ENCODE measurements around the gene SPDYE18. TPM values are rescaled to one million over a fixed set of nuclear protein-coding genes. Genes with fewer than 3 reads are reported as not detected.
"Not testable (repeated sequence)": the region's sequence is repeated elsewhere in the genome, so short reads cannot be mapped to it uniquely, and the experiment has no call there.

Gene SPDYE18
- total and polyA plus RNA-seq, 2 donors = 0.63 to 1.3 TPM

GRCh38 chr7:77071108-77071507, 8.8 kb upstream of the SPDYE18 start:
- not testable (repeated sequence) for H3K4me1 ChIP-seq (ENCODE audit: insufficient read depth); H3K4me3 ChIP-seq (ENCODE audit: low read depth, low read length); DNase-seq (ENCODE audit: extremely low spot score); H3K27ac ChIP-seq (ENCODE audit: low read depth); H3K36me3 ChIP-seq (ENCODE audit: insufficient read depth)
- 89% methylated on average over 6 of the region's 6 CpGs for WGBS

- not testable (repeated sequence) for H3K27ac ChIP-seq (ENCODE audit: low read depth); H3K4me1 ChIP-seq (ENCODE audit: insufficient read depth); H3K4me3 ChIP-seq (ENCODE audit: low read depth, low read length); DNase-seq (ENCODE audit: extremely low spot score); H3K36me3 ChIP-seq (ENCODE audit: insufficient read depth)
- 90% methylated on average over 7 of the region's 7 CpGs for WGBS
Measured at GRCh38 chr7:77065869-77066268, 3.5 kb upstream of the SPDYE18 start.

GRCh38 chr7:77063732-77064131, 1.4 kb upstream of the SPDYE18 start:
- not testable (repeated sequence) for H3K36me3 ChIP-seq (ENCODE audit: insufficient read depth); DNase-seq (ENCODE audit: extremely low spot score); H3K4me1 ChIP-seq (ENCODE audit: insufficient read depth); H3K4me3 ChIP-seq (ENCODE audit: low read depth, low read length); H3K27ac ChIP-seq (ENCODE audit: low read depth)
- 98% methylated on average over 3 of the region's 4 CpGs for WGBS

- not testable (repeated sequence) for H3K4me1 ChIP-seq (ENCODE audit: insufficient read depth); H3K27ac ChIP-seq (ENCODE audit: low read depth); DNase-seq (ENCODE audit: extremely low spot score); H3K4me3 ChIP-seq (ENCODE audit: low read depth, low read length); H3K36me3 ChIP-seq (ENCODE audit: insufficient read depth)
- 90% methylated on average over 7 of the region's 8 CpGs for WGBS
Measured at GRCh38 chr7:77032261-77032660, 30.1 kb downstream of the SPDYE18 start, which contains the start of gene SPDYE17. TSS of gene SPDYE17 (minus strand) at chr7:77032361. CDS start at chr7:77030570, 1,791 bp downstream.

GRCh38 chr7:77026349-77026748, 36.0 kb downstream of the SPDYE18 start:
- not testable (repeated sequence) for DNase-seq (ENCODE audit: extremely low spot score); H3K36me3 ChIP-seq (ENCODE audit: insufficient read depth); H3K27ac ChIP-seq (ENCODE audit: low read depth); H3K4me1 ChIP-seq (ENCODE audit: insufficient read depth); H3K4me3 ChIP-seq (ENCODE audit: low read depth, low read length)
- WGBS = 93% methylated on average over 7 of the region's 10 CpGs

GRCh38 chr7:77010074-77010680, 52.2 kb downstream of the SPDYE18 start:
- not testable (repeated sequence) for H3K4me3 ChIP-seq (ENCODE audit: low read depth, low read length); H3K27ac ChIP-seq (ENCODE audit: low read depth); H3K36me3 ChIP-seq (ENCODE audit: insufficient read depth); DNase-seq (ENCODE audit: extremely low spot score); H3K4me1 ChIP-seq (ENCODE audit: insufficient read depth)
- 80% methylated on average over 9 of the region's 16 CpGs for WGBS

- H3K4me1 ChIP-seq (ENCODE audit: insufficient read depth); H3K27ac ChIP-seq (ENCODE audit: low read depth); H3K4me3 ChIP-seq (ENCODE audit: low read depth, low read length); DNase-seq (ENCODE audit: extremely low spot score); H3K36me3 ChIP-seq (ENCODE audit: insufficient read depth): not testable (repeated sequence)
- WGBS = 46% methylated on average over 10 of the region's 10 CpGs
Measured at GRCh38 chr7:77008000-77008399, 54.4 kb downstream of the SPDYE18 start.

GRCh38 chr7:77006127-77007110, 55.9 kb downstream of the SPDYE18 start:
- not testable (repeated sequence) for H3K4me3 ChIP-seq (ENCODE audit: low read depth, low read length); H3K27ac ChIP-seq (ENCODE audit: low read depth); H3K4me1 ChIP-seq (ENCODE audit: insufficient read depth); H3K36me3 ChIP-seq (ENCODE audit: insufficient read depth); DNase-seq (ENCODE audit: extremely low spot score)
- 85% methylated on average over 11 of the region's 22 CpGs for WGBS

GRCh38 chr7:77005461-77006057, 56.8 kb downstream of the SPDYE18 start:
- not testable (repeated sequence) for H3K4me3 ChIP-seq (ENCODE audit: low read depth, low read length); H3K4me1 ChIP-seq (ENCODE audit: insufficient read depth); DNase-seq (ENCODE audit: extremely low spot score); H3K36me3 ChIP-seq (ENCODE audit: insufficient read depth); H3K27ac ChIP-seq (ENCODE audit: low read depth)
- WGBS = 90% methylated on average over 21 of the region's 27 CpGs

- not testable (repeated sequence) for DNase-seq (ENCODE audit: extremely low spot score); H3K36me3 ChIP-seq (ENCODE audit: insufficient read depth); H3K4me1 ChIP-seq (ENCODE audit: insufficient read depth); H3K27ac ChIP-seq (ENCODE audit: low read depth); H3K4me3 ChIP-seq (ENCODE audit: low read depth, low read length)
- WGBS = 97% methylated on average over 11 of the region's 18 CpGs
Measured at GRCh38 chr7:77004151-77004550, 58.2 kb downstream of the SPDYE18 start.

GRCh38 chr7:77003241-77003640, 59.1 kb downstream of the SPDYE18 start:
- not testable (repeated sequence) for H3K27ac ChIP-seq (ENCODE audit: low read depth); H3K36me3 ChIP-seq (ENCODE audit: insufficient read depth); DNase-seq (ENCODE audit: extremely low spot score); H3K4me1 ChIP-seq (ENCODE audit: insufficient read depth); H3K4me3 ChIP-seq (ENCODE audit: low read depth, low read length)
- 84% methylated on average over 10 of the region's 10 CpGs for WGBS

- H3K27ac ChIP-seq (ENCODE audit: low read depth); H3K36me3 ChIP-seq (ENCODE audit: insufficient read depth); H3K4me3 ChIP-seq (ENCODE audit: low read depth, low read length); DNase-seq (ENCODE audit: extremely low spot score); H3K4me1 ChIP-seq (ENCODE audit: insufficient read depth): not testable (repeated sequence)
- WGBS = 91% methylated on average over 21 of the region's 21 CpGs
Measured at GRCh38 chr7:77002678-77003233, 59.6 kb downstream of the SPDYE18 start.

- WGBS = 83% methylated on average over 15 of the region's 15 CpGs
- not testable (repeated sequence) for DNase-seq (ENCODE audit: extremely low spot score); H3K27ac ChIP-seq (ENCODE audit: low read depth); H3K4me1 ChIP-seq (ENCODE audit: insufficient read depth); H3K36me3 ChIP-seq (ENCODE audit: insufficient read depth); H3K4me3 ChIP-seq (ENCODE audit: low read depth, low read length)
Measured at GRCh38 chr7:77002104-77002503, 60.3 kb downstream of the SPDYE18 start.

Data from urinary bladder (tissue), 4 donors.